D721Med (cell line): ENCODE data around the gene BTBD8.

ENCODE experiments used
- DNase-seq: peaks from one replicate; pipeline ENCODE4 v3.0.0; 2011; ENCODE audit warnings: low spot score; ENCODE audit not compliant: insufficient read length
- FAIRE-seq: peaks from 2 replicates; lab custom pipeline; 2011; peaks lifted over from hg19 to GRCh38; lab: Jason Lieb, UNC
- TF ChIP-seq, protein P1 (sequence below): IDR thresholded peaks from 2 replicates; pipeline ENCODE4 v1.5.1; 2012; ENCODE audit warnings: mild to moderate bottlenecking, control low read depth; ENCODE audit not compliant: insufficient read depth; ENCODE audit errors: missing control alignments

Gene BTBD8

DNA sequence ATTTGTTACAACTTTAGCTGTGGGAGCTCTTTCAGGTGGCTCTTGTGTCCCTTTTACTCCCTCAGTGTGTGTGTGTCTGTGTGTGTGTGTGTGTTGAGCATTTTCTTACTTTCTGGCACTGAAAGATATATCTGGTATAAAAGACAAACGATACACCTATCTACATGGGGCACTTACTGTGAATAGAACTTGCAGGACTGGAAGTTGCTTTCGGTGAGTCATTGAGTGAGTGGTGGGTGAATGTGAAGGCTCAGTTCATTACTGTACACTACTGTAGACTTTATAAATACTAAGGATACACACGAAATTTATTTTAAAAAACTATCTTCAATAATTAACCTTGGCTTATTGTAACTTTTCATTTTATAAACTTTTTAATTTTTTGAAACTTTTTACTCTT, 38.7 kb downstream of the BTBD8 start:
- TF ChIP-seq, protein P1, sequence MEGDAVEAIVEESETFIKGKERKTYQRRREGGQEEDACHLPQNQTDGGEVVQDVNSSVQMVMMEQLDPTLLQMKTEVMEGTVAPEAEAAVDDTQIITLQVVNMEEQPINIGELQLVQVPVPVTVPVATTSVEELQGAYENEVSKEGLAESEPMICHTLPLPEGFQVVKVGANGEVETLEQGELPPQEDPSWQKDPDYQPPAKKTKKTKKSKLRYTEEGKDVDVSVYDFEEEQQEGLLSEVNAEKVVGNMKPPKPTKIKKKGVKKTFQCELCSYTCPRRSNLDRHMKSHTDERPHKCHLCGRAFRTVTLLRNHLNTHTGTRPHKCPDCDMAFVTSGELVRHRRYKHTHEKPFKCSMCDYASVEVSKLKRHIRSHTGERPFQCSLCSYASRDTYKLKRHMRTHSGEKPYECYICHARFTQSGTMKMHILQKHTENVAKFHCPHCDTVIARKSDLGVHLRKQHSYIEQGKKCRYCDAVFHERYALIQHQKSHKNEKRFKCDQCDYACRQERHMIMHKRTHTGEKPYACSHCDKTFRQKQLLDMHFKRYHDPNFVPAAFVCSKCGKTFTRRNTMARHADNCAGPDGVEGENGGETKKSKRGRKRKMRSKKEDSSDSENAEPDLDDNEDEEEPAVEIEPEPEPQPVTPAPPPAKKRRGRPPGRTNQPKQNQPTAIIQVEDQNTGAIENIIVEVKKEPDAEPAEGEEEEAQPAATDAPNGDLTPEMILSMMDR, result no peak
- FAIRE-seq, result no peak
- DNase-seq, result no peak

DNA sequence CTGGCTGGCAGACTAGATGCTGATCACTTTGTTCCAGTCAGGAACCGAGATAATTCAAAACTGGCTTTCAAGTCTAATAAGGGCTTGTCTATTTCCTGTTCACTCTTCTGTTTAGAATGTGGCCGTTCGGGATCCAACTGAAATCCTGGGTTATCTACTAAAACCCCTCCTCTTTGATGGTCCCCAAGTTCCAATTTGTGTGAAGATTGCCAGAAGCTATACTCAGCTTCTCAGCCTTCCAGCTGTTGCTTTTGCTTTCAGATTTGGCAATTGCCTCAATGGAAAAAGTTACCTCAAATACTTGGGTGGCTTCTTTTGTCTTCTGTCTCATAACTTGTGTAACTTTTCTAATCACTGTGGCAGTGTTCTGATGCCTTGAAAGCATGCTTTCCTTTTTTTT, 43.7 kb downstream of the BTBD8 start:
- FAIRE-seq (no peak), DNase-seq (no peak)
- TF ChIP-seq, protein P1, result no peak

DNA sequence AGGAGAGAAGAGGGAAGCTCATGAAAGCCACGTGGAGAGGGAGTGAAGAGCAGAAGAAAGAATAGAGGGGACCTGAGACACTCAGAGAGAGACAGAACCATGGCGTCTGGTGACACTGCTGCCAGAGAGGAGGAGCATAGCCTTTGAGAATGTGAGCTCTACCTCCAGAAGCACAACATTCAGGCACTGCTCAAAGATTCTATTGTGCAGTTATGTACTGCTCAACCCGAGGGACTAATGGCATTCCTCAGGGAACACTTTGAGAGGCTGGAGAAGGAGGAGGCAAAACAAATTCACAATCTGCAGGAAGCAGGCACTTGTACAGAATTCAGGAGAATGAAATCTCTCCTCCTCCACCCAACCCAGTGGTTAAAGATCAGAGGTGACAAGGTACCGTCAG, 45.1 kb downstream of the BTBD8 start:
- DNase-seq, result no peak
- FAIRE-seq, result no peak
- TF ChIP-seq, protein P1, result no peak

DNA sequence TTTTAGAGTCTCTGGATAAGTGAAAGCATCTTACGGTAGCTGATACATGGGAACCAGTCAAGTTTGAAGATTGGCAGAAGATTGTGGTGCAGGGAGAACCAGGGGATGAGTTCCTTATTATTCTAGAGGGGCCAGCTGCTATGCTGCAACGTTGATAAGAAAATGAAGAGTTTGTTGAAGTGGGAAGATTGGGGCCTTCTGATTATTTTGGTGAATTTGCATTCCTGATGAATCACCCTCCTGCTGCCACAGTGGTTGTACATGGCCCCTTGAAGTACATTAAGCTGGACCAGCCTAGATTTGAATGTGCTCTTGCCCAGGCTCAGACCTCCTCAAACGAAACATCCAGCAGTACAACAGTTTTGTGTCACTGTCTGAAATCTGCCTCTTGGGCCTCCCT, 45.9 kb downstream of the BTBD8 start:
- DNase-seq, result no peak
- TF ChIP-seq, protein P1, result no peak
- no peak for FAIRE-seq

DNA sequence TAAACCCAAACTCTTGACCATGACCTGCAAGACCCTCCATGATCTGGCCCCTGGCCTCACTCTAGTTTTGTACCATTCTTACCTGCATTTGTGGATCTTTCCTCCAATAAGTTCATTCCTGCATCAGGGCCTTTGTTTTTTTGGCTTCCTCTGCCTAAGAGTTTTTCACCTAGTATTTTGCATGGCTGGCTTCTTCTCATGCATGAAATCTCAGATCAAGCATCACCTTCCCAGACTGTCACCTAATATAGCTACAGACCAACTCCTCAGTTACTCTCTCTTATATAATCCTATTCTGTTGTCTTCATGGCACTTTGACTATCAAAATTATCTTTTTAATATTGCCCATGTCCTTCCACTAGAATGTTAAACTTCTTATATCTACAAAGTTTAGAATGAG, 54.2 kb downstream of the BTBD8 start:
- DNase-seq (no peak), FAIRE-seq (no peak)
- TF ChIP-seq, protein P1, result no peak

DNA sequence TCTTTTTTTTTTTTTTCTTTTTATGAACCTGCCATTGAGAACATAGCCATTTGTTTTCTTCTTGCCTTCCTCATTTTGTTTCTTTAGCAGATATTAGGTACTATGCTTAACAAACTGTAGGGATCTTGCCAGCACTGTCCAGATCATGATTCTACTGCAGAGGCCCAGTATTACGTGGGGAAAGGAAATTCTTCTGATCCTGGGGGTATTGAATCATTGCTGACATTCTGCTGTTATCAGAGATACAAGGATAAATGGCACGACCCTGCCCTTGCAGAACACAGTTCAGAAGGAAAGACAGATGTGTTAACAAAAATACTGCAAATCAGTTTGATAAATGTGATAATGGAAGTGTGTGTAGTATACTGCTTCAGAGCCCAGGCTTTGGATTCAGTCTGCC, 56.2 kb downstream of the BTBD8 start:
- DNase-seq, result no peak
- TF ChIP-seq, protein P1, result no peak
- FAIRE-seq, result no peak

DNA sequence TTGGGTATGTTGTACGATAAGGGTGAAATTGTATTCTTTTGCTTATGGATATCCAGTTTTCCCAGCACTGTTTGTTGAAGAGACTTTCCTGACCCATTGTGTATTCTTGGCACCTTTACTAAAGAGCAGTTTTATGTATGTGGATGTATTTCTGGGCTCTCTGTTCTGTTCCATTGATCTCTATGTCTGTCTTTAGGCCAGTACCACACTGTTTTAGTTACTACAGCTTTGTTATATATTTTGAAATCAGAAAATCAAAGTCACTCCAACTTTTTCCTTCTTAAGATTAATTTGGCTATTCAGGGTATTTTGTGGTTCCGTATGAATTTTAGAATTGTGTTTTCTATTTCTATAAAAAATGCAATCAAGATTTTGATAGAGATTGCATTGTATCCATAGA, 74.8 kb downstream of the BTBD8 start:
- FAIRE-seq, result no peak
- TF ChIP-seq, protein P1, result no peak

More for the DNA sequence above, 74.8 kb downstream of the BTBD8 start:
- DNase-seq, result no peak
